CD4-positive, CD25-positive, alpha-beta regulatory T cell (primary cell): ENCODE measurements around the gene CCL2. TPM values are rescaled to one million over a fixed set of nuclear protein-coding genes. Genes with fewer than 3 reads are reported as not detected.

Experiments used
- ATAC-seq, 2 donors: fragments of 150-1000 bp; cut with Tn5 transposase; one replicate each; pipeline ENCODE4 v1.10.0; 2021; ENCODE audit warnings: low read depth in 2 of 2, moderate number of reproducible peaks in 2 of 2, moderate library complexity in 1 of 2
- DNase-seq, 3 donors: peaks; one replicate each; pipeline versions ENCODE4 v3.0.0 to v3.0.0-alpha.2; 2012 to 2022; ENCODE audit warnings: mixed read lengths in 1 of 3
- H3K27ac ChIP-seq: one replicate; pipeline ENCODE4 v1.7.0; 2013; ENCODE audit warnings: mild to moderate bottlenecking, low read length; ENCODE audit not compliant: insufficient read depth, poor library complexity, severe bottlenecking
- H3K27me3 ChIP-seq: one replicate; pipeline ENCODE4 v1.7.0; 2013; ENCODE audit warnings: low read length; ENCODE audit not compliant: control insufficient read depth, insufficient read depth
- H3K36me3 ChIP-seq: one replicate; pipeline ENCODE4 v1.7.0; 2013; ENCODE audit warnings: mild to moderate bottlenecking, low read length, moderate library complexity; ENCODE audit not compliant: control insufficient read depth, insufficient read depth
- H3K4me1 ChIP-seq: 2 replicates; pipeline ENCODE4 v1.7.0; 2013; ENCODE audit warnings: mild to moderate bottlenecking, low read length; ENCODE audit not compliant: insufficient read depth, control insufficient read depth, poor library complexity, severe bottlenecking
- H3K4me3 ChIP-seq: one replicate; pipeline ENCODE4 v1.7.0; 2013; ENCODE audit warnings: low read depth, mild to moderate bottlenecking, low read length, moderate library complexity
- H3K9me3 ChIP-seq, 2 experiments: 1 replicate in 1 of 2; 2 replicates in 1 of 2; pipeline ENCODE4 v1.7.0; 2013; ENCODE audit warnings: low read length in 2 of 2, mild to moderate bottlenecking in 1 of 2, moderate library complexity in 1 of 2; ENCODE audit not compliant: control insufficient read depth in 2 of 2
- H3K27ac Mint-ChIP-seq, 3 donors: one replicate each; pipeline ENCODE4 v1.8.0; 2020 to 2022; ENCODE audit warnings: mild to moderate bottlenecking in 3 of 3, mixed read lengths in 3 of 3, moderate library complexity in 2 of 3
- H3K27me3 Mint-ChIP-seq: one replicate; pipeline ENCODE4 v1.8.0; 2022; ENCODE audit warnings: mild to moderate bottlenecking, mixed read lengths
- H3K36me3 Mint-ChIP-seq: one replicate; pipeline ENCODE4 v1.8.0; 2020; ENCODE audit warnings: mixed read lengths
- H3K4me1 Mint-ChIP-seq, 4 donors: one replicate each; pipeline ENCODE4 v1.8.0; 2020 to 2022; ENCODE audit warnings: mixed read lengths in 4 of 4, mild to moderate bottlenecking in 1 of 4
- H3K4me3 Mint-ChIP-seq, 4 donors: one replicate each; pipeline ENCODE4 v1.8.0; 2020 to 2022; ENCODE audit warnings: mild to moderate bottlenecking in 4 of 4, mixed read lengths in 4 of 4, moderate library complexity in 3 of 4
- H3K9me3 Mint-ChIP-seq, 7 donors: one replicate each; pipeline ENCODE4 v1.8.0; 2020 to 2022; ENCODE audit warnings: mixed read lengths in 7 of 7, mild to moderate bottlenecking in 3 of 7, moderate library complexity in 2 of 7
- polyA plus RNA-seq, 4 donors: library from polyadenylated mRNA; unstranded; fragments of 300-500 nt; fragmentation: Illumina TruSeq; gene quantifications; one replicate each; pipeline ENCODE4 v1.2.3, GENCODE V29; 2021
- total RNA-seq: library from RNA; stranded (reverse); gene quantifications from one replicate; pipeline ENCODE4 v1.2.3, GENCODE V29; 2022

The CCL2 gene
- not detected for total RNA-seq
- polyA plus RNA-seq: not detected

- Mint-ChIP-seq H3K36me3 (no peaks in the 10 kb centered on the region), H3K9me3 (peaks cover 0 to 5% (median 0%) of the 10 kb centered on the region in 7 donors), H3K4me3 (no peak within 1 kb of the TSS), H3K4me1 (no peaks in the 10 kb centered on the region), H3K27me3 (peaks cover 20% of the 10 kb centered on the region), H3K27ac (no peak within 1 kb of the TSS)
- Histone ChIP-seq H3K36me3 (no peaks in the 10 kb centered on the region), H3K4me1 (no peaks in the 10 kb centered on the region), H3K4me3 (no peak within 1 kb of the TSS), H3K9me3 (no peaks in the 10 kb centered on the region), H3K27ac (no peak within 1 kb of the TSS), H3K27me3 (peaks cover 5% of the 10 kb centered on the region)
- no peak for DNase-seq
- no peak for ATAC-seq
These were observed at the start of gene CCL2 for GRCh38 chr17:34254651-34255380. CCL2 (plus strand) TSS chr17:34255285; CDS start chr17:34255350, 65 bp downstream.

- H3K4me1 Mint-ChIP-seq: peaks cover 0 to 2% (median 0%) of the 10 kb centered on the region in 4 donors
- peaks cover 4% of the 10 kb centered on the region for H3K27me3 Mint-ChIP-seq
- H3K27ac Mint-ChIP-seq: no peak overlapping the region
- H3K4me3 Mint-ChIP-seq: no peak overlapping the region
- H3K9me3 Mint-ChIP-seq: peaks cover 0 to 2% (median 0%) of the 10 kb centered on the region in 7 donors
- no peaks in the 10 kb centered on the region for H3K27me3 ChIP-seq
- H3K4me3 ChIP-seq: no peak overlapping the region
- no peaks in the 10 kb centered on the region for H3K4me1 ChIP-seq
- H3K36me3 ChIP-seq: no peaks in the 10 kb centered on the region
- H3K9me3 ChIP-seq: no peaks in the 10 kb centered on the region
- no peak for ATAC-seq
- H3K36me3 Mint-ChIP-seq: no peaks in the 10 kb centered on the region
- DNase-seq: no peak
- H3K27ac ChIP-seq: no peak overlapping the region
These were observed 49.7 kb upstream of the CCL2 start for GRCh38 chr17:34205401-34205800.

GRCh38 chr17:34206569-34206968 is 48.5 kb upstream of the CCL2 start:
- peaks cover 3% of the 10 kb centered on the region for H3K27me3 Mint-ChIP-seq
- no peak overlapping the region for H3K4me3 ChIP-seq
- no peaks in the 10 kb centered on the region for H3K36me3 ChIP-seq
- no peaks in the 10 kb centered on the region for H3K9me3 ChIP-seq
- no peak overlapping the region for H3K4me3 Mint-ChIP-seq
- H3K27me3 ChIP-seq: no peaks in the 10 kb centered on the region
- no peak overlapping the region for H3K27ac ChIP-seq
- ATAC-seq: no peak
- peaks cover 0 to 4% (median 0%) of the 10 kb centered on the region in 7 donors for H3K9me3 Mint-ChIP-seq
- no peaks in the 10 kb centered on the region for H3K36me3 Mint-ChIP-seq
- H3K4me1 ChIP-seq: no peaks in the 10 kb centered on the region
- H3K4me1 Mint-ChIP-seq: peaks cover 0 to 2% (median 0%) of the 10 kb centered on the region in 4 donors
- H3K27ac Mint-ChIP-seq: no peak overlapping the region
- no peak for DNase-seq

GRCh38 chr17:34207572-34207971 is 47.5 kb upstream of the CCL2 start:
- no peaks in the 10 kb centered on the region for H3K36me3 Mint-ChIP-seq
- Histone ChIP-seq H3K27me3 (no peaks in the 10 kb centered on the region), H3K36me3 (no peaks in the 10 kb centered on the region), H3K27ac (no peak overlapping the region), H3K4me1 (no peaks in the 10 kb centered on the region), H3K9me3 (no peaks in the 10 kb centered on the region), H3K4me3 (no peak overlapping the region)
- no peak overlapping the region for H3K27ac Mint-ChIP-seq
- no peak overlapping the region for H3K4me3 Mint-ChIP-seq
- DNase-seq (no peak), ATAC-seq (no peak)
- H3K4me1 Mint-ChIP-seq: peaks cover 0 to 2% (median 0%) of the 10 kb centered on the region in 4 donors
- no peaks in the 10 kb centered on the region for H3K27me3 Mint-ChIP-seq
- peaks cover 0 to 4% (median 0%) of the 10 kb centered on the region in 7 donors for H3K9me3 Mint-ChIP-seq

GRCh38 chr17:34218748-34219147 is 36.3 kb upstream of the CCL2 start:
- Mint-ChIP-seq H3K4me3 (no peak overlapping the region), H3K9me3 (peaks cover 0 to 9% (median 4%) of the 10 kb centered on the region in 7 donors), H3K4me1 (no peaks in the 10 kb centered on the region), H3K27me3 (peaks cover 20% of the 10 kb centered on the region), H3K36me3 (no peaks in the 10 kb centered on the region), H3K27ac (no peak overlapping the region)
- Histone ChIP-seq H3K4me3 (no peak overlapping the region), H3K27ac (no peak overlapping the region), H3K27me3 (peaks cover 6% of the 10 kb centered on the region), H3K9me3 (no peaks in the 10 kb centered on the region), H3K4me1 (no peaks in the 10 kb centered on the region), H3K36me3 (no peaks in the 10 kb centered on the region)
- ATAC-seq (no peak), DNase-seq (no peak)

- ATAC-seq (no peak), DNase-seq (no peak)
- peaks cover 0 to 9% (median 2%) of the 10 kb centered on the region in 7 donors for H3K9me3 Mint-ChIP-seq
- peaks cover 20% of the 10 kb centered on the region for H3K27me3 Mint-ChIP-seq
- no peaks in the 10 kb centered on the region for H3K4me1 Mint-ChIP-seq
- H3K27ac Mint-ChIP-seq: no peak overlapping the region
- H3K36me3 ChIP-seq: no peaks in the 10 kb centered on the region
- H3K9me3 ChIP-seq: no peaks in the 10 kb centered on the region
- H3K4me1 ChIP-seq: no peaks in the 10 kb centered on the region
- peaks cover 6% of the 10 kb centered on the region for H3K27me3 ChIP-seq
- H3K4me3 ChIP-seq: no peak overlapping the region
- H3K4me3 Mint-ChIP-seq: no peak overlapping the region
- H3K27ac ChIP-seq: no peak overlapping the region
- no peaks in the 10 kb centered on the region for H3K36me3 Mint-ChIP-seq
These were observed 35.7 kb upstream of the CCL2 start for GRCh38 chr17:34219405-34219804.

GRCh38 chr17:34220045-34220751 is 34.9 kb upstream of the CCL2 start:
- Mint-ChIP-seq H3K27me3 (peaks cover 20% of the 10 kb centered on the region), H3K9me3 (peaks cover 0 to 9% (median 2%) of the 10 kb centered on the region in 7 donors), H3K27ac (no peak overlapping the region), H3K36me3 (no peaks in the 10 kb centered on the region), H3K4me3 (no peak overlapping the region), H3K4me1 (no peaks in the 10 kb centered on the region)
- Histone ChIP-seq H3K36me3 (no peaks in the 10 kb centered on the region), H3K4me1 (no peaks in the 10 kb centered on the region), H3K9me3 (no peaks in the 10 kb centered on the region), H3K4me3 (no peak overlapping the region), H3K27me3 (peaks cover 6% of the 10 kb centered on the region), H3K27ac (no peak overlapping the region)
- ATAC-seq: no peak
- no peak for DNase-seq
